Superior temporal gyrus (tissue), 1 donor: Measurements from ENCODE around the gene HLA-DOB.

Source experiments
- DNase-seq: peaks from one replicate; pipeline ENCODE4 v3.0.0-alpha.2; 2016; ENCODE audit errors: extremely low spot score

Gene HLA-DOB

GRCh38 chr6:32843331-32843978, 26.7 kb upstream of the HLA-DOB start:
- DNase-seq, result no peak

GRCh38 chr6:32842690-32843089, 25.9 kb upstream of the HLA-DOB start:
- DNase-seq, result no peak

GRCh38 chr6:32842021-32842650, 25.3 kb upstream of the HLA-DOB start:
- DNase-seq, result no peak

- no peak for DNase-seq
These were observed 23.9 kb upstream of the HLA-DOB start for GRCh38 chr6:32840604-32841246.

- DNase-seq, result no peak
These were observed 22.6 kb upstream of the HLA-DOB start for GRCh38 chr6:32839356-32839755.

GRCh38 chr6:32838114-32838958, 21.5 kb upstream of the HLA-DOB start, which contains the start of gene TAP2:
Gene TAP2 (minus strand): TSS chr6:32838739. CDS start chr6:32838233, 506 bp downstream.
- peak; percentile 95 for DNase-seq

GRCh38 chr6:32837651-32838113, 20.9 kb upstream of the HLA-DOB start:
- DNase-seq, result no peak

- DNase-seq, result no peak
These were observed 20.1 kb upstream of the HLA-DOB start for GRCh38 chr6:32836873-32837272.

GRCh38 chr6:32835167-32835893, 18.5 kb upstream of the HLA-DOB start:
- DNase-seq, result no peak

GRCh38 chr6:32833664-32834063, 16.9 kb upstream of the HLA-DOB start:
- no peak for DNase-seq

- DNase-seq, result no peak
These were observed 15.7 kb upstream of the HLA-DOB start for GRCh38 chr6:32832535-32832934.

- no peak for DNase-seq
These were observed 14.1 kb upstream of the HLA-DOB start for GRCh38 chr6:32830936-32831335.

- DNase-seq, result no peak
These were observed 13.2 kb upstream of the HLA-DOB start for GRCh38 chr6:32830017-32830416.

GRCh38 chr6:32829495-32829894, 12.7 kb upstream of the HLA-DOB start:
- DNase-seq, result no peak

- DNase-seq, result no peak
These were observed 10.2 kb upstream of the HLA-DOB start for GRCh38 chr6:32827025-32827424.

GRCh38 chr6:32825966-32826365, 9.2 kb upstream of the HLA-DOB start:
- DNase-seq, result peak; percentile 56

GRCh38 chr6:32819729-32820128, 2.9 kb upstream of the HLA-DOB start:
- DNase-seq, result no peak

GRCh38 chr6:32818867-32819266, 2.1 kb upstream of the HLA-DOB start:
- DNase-seq, result no peak

GRCh38 chr6:32815996-32816395, 806 bp downstream of the HLA-DOB start:
- DNase-seq, result no peak

GRCh38 chr6:32815115-32815514, 1.7 kb downstream of the HLA-DOB start:
- DNase-seq, result no peak

GRCh38 chr6:32814145-32814544, 2.7 kb downstream of the HLA-DOB start:
- DNase-seq, result no peak
